ENCODE data around the gene DESI2. TPM values are rescaled to one million over a fixed set of nuclear protein-coding genes. Genes with fewer than 3 reads are reported as not detected.

DESI2 gene
- 48.8 TPM for total RNA-seq

DNA sequence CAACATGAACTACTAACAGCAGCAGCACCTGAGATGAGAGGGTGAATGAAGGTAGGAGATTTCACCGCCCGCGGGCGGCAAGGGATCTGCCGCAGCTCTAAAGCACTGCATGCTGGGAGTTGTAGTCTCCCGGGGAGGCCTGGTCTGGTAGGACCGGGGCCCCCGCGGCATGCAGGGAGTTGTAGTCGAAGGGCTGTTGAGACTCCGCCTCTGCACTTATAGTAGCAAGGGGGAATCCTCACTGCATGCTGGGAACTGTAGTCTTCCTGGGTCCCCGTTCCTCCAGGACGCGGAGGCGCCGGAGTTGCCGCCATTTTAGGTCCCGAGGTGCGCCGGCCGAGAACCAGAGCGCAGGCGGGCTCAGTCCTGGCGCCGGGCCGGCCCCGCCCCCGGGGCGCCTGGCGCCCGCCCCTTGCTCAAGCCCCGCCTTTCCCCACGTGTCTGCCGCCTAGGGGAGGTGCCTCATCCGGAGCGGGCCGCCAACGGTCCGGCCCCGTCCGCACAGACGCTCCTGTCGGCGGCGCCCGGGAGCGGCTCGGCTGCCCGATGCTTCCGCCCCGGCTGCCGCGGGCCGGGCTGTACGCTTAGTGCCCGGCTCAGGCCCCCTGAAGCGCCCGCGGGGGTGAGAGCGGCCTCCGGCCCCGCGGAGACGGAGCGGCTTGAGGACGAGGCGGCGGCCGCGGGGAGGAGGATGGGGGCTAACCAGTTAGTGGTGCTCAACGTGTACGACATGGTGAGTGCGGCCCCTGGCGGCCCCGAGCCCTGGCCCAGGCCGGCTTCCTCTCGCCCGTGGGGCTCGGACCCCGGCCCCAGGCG, at the start of gene DESI2:
Gene DESI2 (plus strand): TSS at position 504 of the 816 bp plus-strand sequence. CDS start 188 bp downstream, at position 692.

Small RNA genes within 50 kb of the gene (small RNA-seq; reads per million reads assigned to genes)
- gene AL451007.1 (ENCODE audit: low replicate concordance): not detected

Other genes with a start within 250 kb of the DESI2 start
- 33.9 TPM for gene ADSS2, start 201.2 kb upstream of the DESI2 start, total RNA-seq
- gene CATSPERE, start 191.9 kb upstream of the DESI2 start, total RNA-seq: 1.9 TPM
- gene COX20, start 182.5 kb downstream of the DESI2 start, total RNA-seq: 27.4 TPM
- gene HNRNPU, start 211.4 kb downstream of the DESI2 start, total RNA-seq: 340 TPM

Data from metanephros (tissue), 2 donors.